Stomach (tissue), 4 donors: Measurements from ENCODE around the gene THSD4.

Experiments
- POLR2AphosphoS5 ChIP-seq, 3 donors: sonication (generic); formaldehyde crosslinking; IDR thresholded peaks; one replicate each; pipeline ENCODE4 v1.6.1; 2016; ENCODE audit warnings: antibody characterized with exemption in 3 of 3
- TF ChIP-seq, protein P1 (sequence below), 7 experiments: fragments of 450-650 bp in 4 of 7; fragments of 200-600 bp in 3 of 7; sonication (generic) in 3 of 7; IDR thresholded peaks; one replicate each; pipeline ENCODE4 v1.5.1; 2016 to 2019; ENCODE audit warnings: antibody characterized with exemption in 7 of 7, control low read depth in 2 of 7, mild to moderate bottlenecking in 1 of 7

DNA sequence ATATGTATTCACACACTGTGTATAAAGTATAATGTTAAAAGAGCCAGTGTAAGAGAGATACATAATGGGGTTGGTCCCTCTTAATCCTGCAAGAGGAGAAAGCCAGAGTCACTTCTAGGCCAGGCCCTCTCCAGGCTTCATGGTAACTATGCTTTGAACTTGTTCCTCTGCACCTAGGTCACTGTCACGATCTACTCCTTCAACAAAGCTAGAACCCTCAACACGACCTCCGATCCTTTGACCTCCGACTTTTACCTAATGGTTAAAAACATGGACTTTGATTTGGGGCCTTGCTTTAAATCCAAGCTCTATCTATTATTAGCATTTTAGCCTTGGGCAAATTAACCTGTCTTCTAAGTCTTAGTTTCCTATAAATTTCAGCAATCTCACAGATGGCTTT lies 541.2 kb downstream of the THSD4 start:
- TF ChIP-seq, protein P1, sequence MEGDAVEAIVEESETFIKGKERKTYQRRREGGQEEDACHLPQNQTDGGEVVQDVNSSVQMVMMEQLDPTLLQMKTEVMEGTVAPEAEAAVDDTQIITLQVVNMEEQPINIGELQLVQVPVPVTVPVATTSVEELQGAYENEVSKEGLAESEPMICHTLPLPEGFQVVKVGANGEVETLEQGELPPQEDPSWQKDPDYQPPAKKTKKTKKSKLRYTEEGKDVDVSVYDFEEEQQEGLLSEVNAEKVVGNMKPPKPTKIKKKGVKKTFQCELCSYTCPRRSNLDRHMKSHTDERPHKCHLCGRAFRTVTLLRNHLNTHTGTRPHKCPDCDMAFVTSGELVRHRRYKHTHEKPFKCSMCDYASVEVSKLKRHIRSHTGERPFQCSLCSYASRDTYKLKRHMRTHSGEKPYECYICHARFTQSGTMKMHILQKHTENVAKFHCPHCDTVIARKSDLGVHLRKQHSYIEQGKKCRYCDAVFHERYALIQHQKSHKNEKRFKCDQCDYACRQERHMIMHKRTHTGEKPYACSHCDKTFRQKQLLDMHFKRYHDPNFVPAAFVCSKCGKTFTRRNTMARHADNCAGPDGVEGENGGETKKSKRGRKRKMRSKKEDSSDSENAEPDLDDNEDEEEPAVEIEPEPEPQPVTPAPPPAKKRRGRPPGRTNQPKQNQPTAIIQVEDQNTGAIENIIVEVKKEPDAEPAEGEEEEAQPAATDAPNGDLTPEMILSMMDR (IDR thresholded peaks at IDR 0.05): no peak
- no peak for TF ChIP-seq POLR2AphosphoS5 (IDR thresholded peaks at IDR 0.05)
